Osteoblast (primary cell): Measurements from ENCODE around the gene RPS19BP1. TPM values are rescaled to one million over a fixed set of nuclear protein-coding genes. Genes with fewer than 3 reads are reported as not detected.

Experiments
- DNase-seq: peaks from one replicate; pipeline ENCODE4 v3.0.0; 2011; ENCODE audit warnings: low spot score, mixed read lengths; ENCODE audit not compliant: insufficient read length; ENCODE audit errors: missing footprints
- H2AFZ ChIP-seq: 2 replicates; pipeline ENCODE4 v1.6.0; 2011; ENCODE audit warnings: mild to moderate bottlenecking, low read length
- H3K27ac ChIP-seq: 2 replicates; pipeline ENCODE4 v1.5.1; 2011; ENCODE audit warnings: mild to moderate bottlenecking, low read depth, low read length, moderate library complexity
- H3K27me3 ChIP-seq: 2 replicates; pipeline ENCODE4 v1.6.0; 2012; ENCODE audit warnings: mild to moderate bottlenecking, control low read depth, inconsistent platforms, low read length, moderate library complexity; ENCODE audit not compliant: insufficient read depth
- H3K36me3 ChIP-seq: 2 replicates; pipeline ENCODE4 v1.5.1; 2011; ENCODE audit warnings: mild to moderate bottlenecking, low read length, control low read depth, moderate library complexity; ENCODE audit not compliant: insufficient read depth
- H3K4me1 ChIP-seq: 2 replicates; pipeline ENCODE4 v1.5.1; 2011; ENCODE audit warnings: mild to moderate bottlenecking, low read length, control low read depth, moderate library complexity; ENCODE audit not compliant: insufficient read depth
- H3K4me2 ChIP-seq: 2 replicates; pipeline ENCODE4 v1.6.0; 2011; ENCODE audit warnings: mild to moderate bottlenecking, low read length; ENCODE audit not compliant: insufficient read depth
- H3K4me3 ChIP-seq: fragments of 200-600 bp; sonication (generic); 3 replicates; pipeline ENCODE4 v1.5.1; 2012; ENCODE audit warnings: mild to moderate bottlenecking, low read length, inconsistent platforms; ENCODE audit not compliant: insufficient read depth
- H3K79me2 ChIP-seq: 2 replicates; pipeline ENCODE4 v1.6.0; 2012; ENCODE audit warnings: mild to moderate bottlenecking, low read length, control low read depth, inconsistent platforms; ENCODE audit not compliant: insufficient read depth
- H3K9me3 ChIP-seq: 2 replicates; pipeline ENCODE4 v1.5.1; 2011; ENCODE audit warnings: low read depth, low read length, control low read depth
- H4K20me1 ChIP-seq: 2 replicates; pipeline ENCODE4 v1.6.0; 2012; ENCODE audit warnings: mild to moderate bottlenecking, low read length, control low read depth; ENCODE audit not compliant: insufficient read depth
- total RNA-seq: library from RNA; depleted of rRNA; stranded (reverse); fragments of >200 nt; gene quantifications from 2 replicates; pipeline ENCODE4 v1.2.3, GENCODE V29; 2012
- TF ChIP-seq, protein P1 (sequence below): IDR thresholded peaks from 2 replicates; pipeline ENCODE4 v1.5.1; 2011; ENCODE audit warnings: mild to moderate bottlenecking, low read depth, low read length, moderate library complexity; ENCODE audit errors: extremely low read depth

RPS19BP1 gene
- total RNA-seq, 1 donor = 34.7 TPM

DNA sequence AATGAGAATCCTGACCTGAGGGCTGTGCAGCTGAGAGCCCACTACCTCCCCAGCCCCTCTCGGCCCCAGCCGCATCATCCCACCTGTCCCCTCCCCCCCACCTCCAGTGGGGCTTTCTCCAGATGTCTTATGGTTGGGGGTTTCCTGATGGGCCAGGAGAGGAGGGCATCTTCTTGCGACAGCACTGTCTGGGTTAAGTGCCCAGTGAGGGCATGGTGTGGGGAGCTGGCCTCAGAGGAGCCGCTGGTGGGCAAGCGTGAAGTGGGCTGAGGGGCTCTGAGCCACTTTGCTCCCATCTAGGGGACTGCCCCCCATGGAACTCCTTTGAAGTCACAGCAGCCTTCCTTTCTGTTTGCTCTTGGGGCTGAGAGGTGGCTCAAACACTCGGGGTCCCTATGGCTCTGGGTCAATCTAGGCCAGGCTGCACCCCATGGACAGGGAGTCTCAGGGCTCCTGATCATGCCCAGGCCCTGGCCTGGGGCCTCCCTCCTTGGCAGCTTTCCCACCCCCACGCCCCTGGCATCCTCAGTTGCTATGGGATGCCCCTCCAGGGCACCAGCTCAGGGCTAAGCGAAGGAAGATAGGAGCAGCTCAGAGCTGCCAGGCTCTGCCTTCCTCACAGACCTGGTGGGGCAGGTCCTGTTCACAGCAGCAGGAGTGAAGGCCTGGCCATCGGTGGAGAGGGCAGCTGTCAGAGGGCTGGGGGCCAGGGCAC lies 41.4 kb downstream of the RPS19BP1 start:
- no peaks in the 10 kb centered on the region for H3K9me3 ChIP-seq
- no peak overlapping the region for H2AFZ ChIP-seq
- no peaks in the 10 kb centered on the region for H4K20me1 ChIP-seq
- H3K79me2 ChIP-seq = no peaks in the 10 kb centered on the region
- no peaks in the 10 kb centered on the region for H3K27me3 ChIP-seq
- H3K4me3 ChIP-seq = no peak overlapping the region
- H3K27ac ChIP-seq = no peak overlapping the region
- DNase-seq = peak; percentile 68
- H3K4me1 ChIP-seq = peaks cover 16% of the 10 kb centered on the region
- H3K4me2 ChIP-seq = no peak overlapping the region
- H3K36me3 ChIP-seq = no peaks in the 10 kb centered on the region
- TF ChIP-seq, protein P1, sequence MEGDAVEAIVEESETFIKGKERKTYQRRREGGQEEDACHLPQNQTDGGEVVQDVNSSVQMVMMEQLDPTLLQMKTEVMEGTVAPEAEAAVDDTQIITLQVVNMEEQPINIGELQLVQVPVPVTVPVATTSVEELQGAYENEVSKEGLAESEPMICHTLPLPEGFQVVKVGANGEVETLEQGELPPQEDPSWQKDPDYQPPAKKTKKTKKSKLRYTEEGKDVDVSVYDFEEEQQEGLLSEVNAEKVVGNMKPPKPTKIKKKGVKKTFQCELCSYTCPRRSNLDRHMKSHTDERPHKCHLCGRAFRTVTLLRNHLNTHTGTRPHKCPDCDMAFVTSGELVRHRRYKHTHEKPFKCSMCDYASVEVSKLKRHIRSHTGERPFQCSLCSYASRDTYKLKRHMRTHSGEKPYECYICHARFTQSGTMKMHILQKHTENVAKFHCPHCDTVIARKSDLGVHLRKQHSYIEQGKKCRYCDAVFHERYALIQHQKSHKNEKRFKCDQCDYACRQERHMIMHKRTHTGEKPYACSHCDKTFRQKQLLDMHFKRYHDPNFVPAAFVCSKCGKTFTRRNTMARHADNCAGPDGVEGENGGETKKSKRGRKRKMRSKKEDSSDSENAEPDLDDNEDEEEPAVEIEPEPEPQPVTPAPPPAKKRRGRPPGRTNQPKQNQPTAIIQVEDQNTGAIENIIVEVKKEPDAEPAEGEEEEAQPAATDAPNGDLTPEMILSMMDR = no peak

DNA sequence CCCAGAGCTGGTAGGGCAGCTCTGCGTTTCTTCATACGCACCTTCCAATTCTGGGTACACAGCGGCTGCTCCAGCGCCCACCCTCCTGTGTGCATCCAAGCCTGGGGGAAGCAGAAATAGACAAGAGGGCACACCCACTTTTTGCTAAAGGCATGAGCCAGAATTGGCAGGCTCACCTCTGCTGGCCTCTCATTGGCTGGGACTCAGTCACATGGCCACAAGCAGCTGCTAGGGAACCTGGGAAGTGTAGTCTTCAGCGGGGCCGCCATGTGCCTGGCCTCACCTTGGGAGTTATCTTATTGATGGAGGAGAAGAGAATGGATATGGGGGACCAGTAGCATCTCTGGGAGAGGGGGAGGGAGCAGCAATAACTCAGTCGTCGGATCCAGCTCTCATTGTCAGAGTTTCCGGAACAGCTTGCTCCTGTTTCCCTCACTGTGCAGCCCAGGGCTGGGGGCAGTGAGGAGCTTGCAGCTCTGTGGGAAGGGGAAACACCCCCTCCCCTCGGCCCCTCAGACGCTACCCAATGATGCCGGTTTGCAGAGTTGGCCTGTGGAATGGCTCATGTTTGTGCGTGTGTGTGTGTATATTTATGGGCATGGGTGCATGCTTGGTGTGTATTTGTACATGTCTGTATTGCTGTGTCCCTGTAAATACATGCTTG lies 42.3 kb downstream of the RPS19BP1 start:
- TF ChIP-seq, protein P1 = no peak
- no peaks in the 10 kb centered on the region for H4K20me1 ChIP-seq
- peak; percentile 100 for DNase-seq
- H3K36me3 ChIP-seq = no peaks in the 10 kb centered on the region
- peak overlapping the region; percentile 15 for H2AFZ ChIP-seq
- H3K4me3 ChIP-seq = no peak overlapping the region
- no peak overlapping the region for H3K27ac ChIP-seq
- H3K4me2 ChIP-seq = no peak overlapping the region
- H3K4me1 ChIP-seq = peaks cover 16% of the 10 kb centered on the region
- no peaks in the 10 kb centered on the region for H3K9me3 ChIP-seq
- H3K27me3 ChIP-seq = no peaks in the 10 kb centered on the region
- H3K79me2 ChIP-seq = no peaks in the 10 kb centered on the region

DNA sequence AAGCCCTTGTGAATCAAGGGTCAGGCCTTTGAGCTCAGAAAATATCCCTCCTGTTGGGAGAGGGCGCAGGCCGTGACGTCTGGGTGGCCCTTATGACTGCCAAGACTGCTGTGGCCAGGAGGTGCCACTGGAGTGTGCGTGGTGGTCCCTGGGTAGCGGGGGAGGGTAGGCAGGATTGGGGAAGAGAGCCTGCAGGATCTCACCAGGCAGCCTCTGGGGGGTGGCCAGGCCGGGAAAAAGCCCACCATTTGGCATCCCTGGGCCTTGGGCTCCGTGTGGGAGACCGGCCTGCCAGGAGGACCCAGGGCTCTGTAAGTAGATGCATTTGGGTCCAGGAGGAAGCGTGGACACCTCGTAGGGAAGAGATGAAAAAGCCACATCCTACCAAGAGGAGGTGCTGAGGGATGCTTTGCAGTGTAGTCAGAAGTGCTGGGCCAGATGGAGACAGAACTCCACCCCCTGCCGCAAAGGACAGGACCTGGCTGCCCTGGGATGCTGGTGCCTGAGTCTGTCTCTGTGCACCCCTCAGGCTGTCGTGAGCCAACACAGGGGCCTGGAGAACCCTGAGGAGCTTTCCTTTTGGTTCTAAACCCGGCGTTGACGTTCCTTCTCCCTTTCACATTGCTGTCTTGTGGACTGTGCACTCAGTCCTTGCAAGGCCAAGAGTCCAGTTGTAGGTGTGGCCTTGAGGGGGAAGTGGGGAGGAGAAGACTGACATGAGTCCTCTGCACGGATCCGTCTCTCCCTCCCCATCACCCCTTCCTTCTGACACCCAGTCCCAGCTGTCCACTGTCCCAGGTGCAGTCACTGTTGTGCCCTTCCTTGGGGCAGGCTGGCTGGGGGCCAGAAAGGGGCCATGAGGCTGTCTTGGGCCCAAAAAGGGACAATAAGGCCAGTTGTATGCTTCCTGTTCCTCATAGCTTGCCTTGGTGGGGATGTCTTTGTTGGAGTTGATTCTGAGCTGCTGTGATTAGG lies 43.2 kb downstream of the RPS19BP1 start:
- no peak overlapping the region for H3K4me2 ChIP-seq
- no peak overlapping the region for H2AFZ ChIP-seq
- no peaks in the 10 kb centered on the region for H3K27me3 ChIP-seq
- TF ChIP-seq, protein P1 = no peak
- H3K9me3 ChIP-seq = no peaks in the 10 kb centered on the region
- no peaks in the 10 kb centered on the region for H4K20me1 ChIP-seq
- peak; percentile 88 for DNase-seq
- no peak overlapping the region for H3K4me3 ChIP-seq
- no peaks in the 10 kb centered on the region for H3K36me3 ChIP-seq
- no peaks in the 10 kb centered on the region for H3K79me2 ChIP-seq
- peaks cover 10% of the 10 kb centered on the region for H3K4me1 ChIP-seq
- H3K27ac ChIP-seq = no peak overlapping the region
